ENCODE measurements around the gene HMGN3. TPM values are rescaled to one million over a fixed set of nuclear protein-coding genes. Genes with fewer than 3 reads are reported as not detected.

HMGN3 gene
- total RNA-seq, 3 donors from 2014 or later (not counting 1 experiment from before 2014, with no cell fraction given), result 57.3 to 65.1 (median 58.2) TPM

GRCh38 chr6:79241228-79241627 lies 6.7 kb upstream of the HMGN3 start:
- no peaks in the 10 kb centered on the region for H3K36me3 Mint-ChIP-seq
- 83% methylated on average over 2 of the region's 2 CpGs for WGBS (ENCODE audit: insufficient coverage)
- intact Hi-C loops (cut with micrococcal nuclease), result no loop called here
- H3K4me3 Mint-ChIP-seq, result no peak overlapping the region
- H3K27ac Mint-ChIP-seq, result no peak overlapping the region
- Histone ChIP-seq H3K9me3 (ENCODE audit: control insufficient read depth, insufficient read depth, low read length) (no peaks in the 10 kb centered on the region), H3K36me3 (ENCODE audit: control insufficient read depth, insufficient read depth, low read length) (no peaks in the 10 kb centered on the region), H3K27me3 (ENCODE audit: control insufficient read depth, insufficient read depth, low read length) (no peaks in the 10 kb centered on the region), H3K4me3 (ENCODE audit: low read length) (no peak overlapping the region), H3K4me1 (ENCODE audit: control insufficient read depth, insufficient read depth, low read length) (no peaks in the 10 kb centered on the region), H3K27ac (ENCODE audit: low read length) (no peak overlapping the region)
- TF ChIP-seq CTCF (IDR thresholded peaks at IDR 0.05), result no peak
- no peaks in the 10 kb centered on the region for H3K27me3 Mint-ChIP-seq (ENCODE audit: low read depth in 2 of 2)
- ATAC-seq (no peak), DNase-seq (no peak)
- no peaks in the 10 kb centered on the region for H3K4me1 Mint-ChIP-seq
- H3K9me3 Mint-ChIP-seq, result no peaks in the 10 kb centered on the region

- intact Hi-C loops (cut with micrococcal nuclease), result no loop called here
- Histone ChIP-seq H3K4me1 (ENCODE audit: control insufficient read depth, insufficient read depth, low read length) (no peaks in the 10 kb centered on the region), H3K27me3 (ENCODE audit: control insufficient read depth, insufficient read depth, low read length) (no peaks in the 10 kb centered on the region), H3K4me3 (ENCODE audit: low read length) (no peak overlapping the region), H3K27ac (ENCODE audit: low read length) (no peak overlapping the region), H3K9me3 (ENCODE audit: control insufficient read depth, insufficient read depth, low read length) (no peaks in the 10 kb centered on the region), H3K36me3 (ENCODE audit: control insufficient read depth, insufficient read depth, low read length) (no peaks in the 10 kb centered on the region)
- Mint-ChIP-seq H3K27ac (no peak overlapping the region), H3K27me3 (ENCODE audit: low read depth in 2 of 2) (no peaks in the 10 kb centered on the region), H3K9me3 (no peaks in the 10 kb centered on the region), H3K36me3 (no peaks in the 10 kb centered on the region), H3K4me1 (no peaks in the 10 kb centered on the region), H3K4me3 (no peak overlapping the region)
- no peak for TF ChIP-seq CTCF (IDR thresholded peaks at IDR 0.05)
- WGBS (ENCODE audit: insufficient coverage), result 80% methylated on average over 1 of the region's 1 CpG
- ATAC-seq (no peak), DNase-seq (no peak)
Observed at GRCh38 chr6:79240509-79240908, 6.0 kb upstream of the HMGN3 start.

- WGBS (ENCODE audit: insufficient coverage), result 79% methylated on average over 6 of the region's 6 CpGs
- no peaks in the 10 kb centered on the region for H3K9me3 ChIP-seq (ENCODE audit: control insufficient read depth, insufficient read depth, low read length)
- Mint-ChIP-seq H3K36me3 (no peaks in the 10 kb centered on the region), H3K4me3 (no peak overlapping the region), H3K9me3 (no peaks in the 10 kb centered on the region), H3K27ac (no peak overlapping the region), H3K4me1 (peaks cover 3% of the 10 kb centered on the region in 2 donors), H3K27me3 (ENCODE audit: low read depth in 2 of 2) (no peaks in the 10 kb centered on the region)
- H3K27ac ChIP-seq (ENCODE audit: low read length), result no peak overlapping the region
- no peaks in the 10 kb centered on the region for H3K27me3 ChIP-seq (ENCODE audit: control insufficient read depth, insufficient read depth, low read length)
- intact Hi-C loops (cut with micrococcal nuclease), result loop anchor here (10.0 kb wide), 2 partner anchors 295 to 865 kb away; partner anchors contain the start of genes BCKDHB and LCA5
- H3K4me3 ChIP-seq (ENCODE audit: low read length), result no peak overlapping the region
- no peak for TF ChIP-seq CTCF (IDR thresholded peaks at IDR 0.05)
- no peak for DNase-seq
- H3K4me1 ChIP-seq (ENCODE audit: control insufficient read depth, insufficient read depth, low read length), result no peaks in the 10 kb centered on the region
- no peak for ATAC-seq
- H3K36me3 ChIP-seq (ENCODE audit: control insufficient read depth, insufficient read depth, low read length), result no peaks in the 10 kb centered on the region
Observed at GRCh38 chr6:79239536-79240168, 5.2 kb upstream of the HMGN3 start.

GRCh38 chr6:79238919-79239318 lies 4.4 kb upstream of the HMGN3 start:
- H3K9me3 Mint-ChIP-seq, result no peaks in the 10 kb centered on the region
- TF ChIP-seq CTCF (IDR thresholded peaks at IDR 0.05), result no peak
- no peaks in the 10 kb centered on the region for H3K36me3 Mint-ChIP-seq
- DNase-seq (no peak), ATAC-seq (no peak)
- no peak overlapping the region for H3K4me3 ChIP-seq (ENCODE audit: low read length)
- no peak overlapping the region for H3K4me3 Mint-ChIP-seq
- H3K27me3 ChIP-seq (ENCODE audit: control insufficient read depth, insufficient read depth, low read length), result no peaks in the 10 kb centered on the region
- H3K27ac ChIP-seq (ENCODE audit: low read length), result no peak overlapping the region
- H3K36me3 ChIP-seq (ENCODE audit: control insufficient read depth, insufficient read depth, low read length), result no peaks in the 10 kb centered on the region
- peaks cover 9% of the 10 kb centered on the region in 2 donors for H3K4me1 Mint-ChIP-seq
- intact Hi-C loops (cut with micrococcal nuclease), result loop anchor here (10.0 kb wide), 2 partner anchors 296 to 866 kb away; partner anchors contain the start of genes BCKDHB and LCA5
- no peaks in the 10 kb centered on the region for H3K4me1 ChIP-seq (ENCODE audit: control insufficient read depth, insufficient read depth, low read length)
- no peaks in the 10 kb centered on the region for H3K27me3 Mint-ChIP-seq (ENCODE audit: low read depth in 2 of 2)
- no peak overlapping the region for H3K27ac Mint-ChIP-seq
- no peaks in the 10 kb centered on the region for H3K9me3 ChIP-seq (ENCODE audit: control insufficient read depth, insufficient read depth, low read length)

All from natural killer cell (primary cell).